Activated naive CD8-positive, alpha-beta T cell treated with anti-CD3 and anti-CD28 coated beads, Interleukin-2, amount 50 U/mL, for 16 hours (primary cell): Measurements from ENCODE around the gene TBC1D9B.
A peak's percentile ranks its signal among the peaks of the same experiment; 100 is the strongest.

ENCODE experiments used
- DNase-seq: peaks from one replicate; pipeline ENCODE4 v3.0.0-alpha.2; 2020; ENCODE audit warnings: low read depth, low spot score

Gene TBC1D9B

GRCh38 chr5:179907556-179908324, at the start of gene TBC1D9B:
TBC1D9B (minus strand) TSS chr5:179907897; CDS start chr5:179907821, 76 bp downstream.
- peak; percentile 23 for DNase-seq

- no peak for DNase-seq
These were observed 47.9 kb upstream of the TBC1D9B start for GRCh38 chr5:179955630-179956029.

- no peak for DNase-seq
These were observed 47.4 kb upstream of the TBC1D9B start for GRCh38 chr5:179955062-179955461.

- no peak for DNase-seq
These were observed 46.7 kb upstream of the TBC1D9B start for GRCh38 chr5:179954434-179954833.

- no peak for DNase-seq
These were observed 46.3 kb upstream of the TBC1D9B start for GRCh38 chr5:179953987-179954386.

GRCh38 chr5:179936976-179937681, 29.4 kb upstream of the TBC1D9B start:
- DNase-seq = no peak

GRCh38 chr5:179930788-179931473, 23.2 kb upstream of the TBC1D9B start:
- DNase-seq = no peak

GRCh38 chr5:179927824-179928223, 20.1 kb upstream of the TBC1D9B start:
- no peak for DNase-seq

- no peak for DNase-seq
These were observed 19.0 kb upstream of the TBC1D9B start for GRCh38 chr5:179926657-179927056.

GRCh38 chr5:179923436-179923835, 15.7 kb upstream of the TBC1D9B start:
- no peak for DNase-seq

- DNase-seq = no peak
These were observed 12.5 kb upstream of the TBC1D9B start for GRCh38 chr5:179920175-179920574.

GRCh38 chr5:179919487-179920060, 11.9 kb upstream of the TBC1D9B start:
- no peak for DNase-seq

- no peak for DNase-seq
These were observed 11.2 kb upstream of the TBC1D9B start for GRCh38 chr5:179918742-179919486.

GRCh38 chr5:179916523-179916922, 8.8 kb upstream of the TBC1D9B start:
- no peak for DNase-seq

GRCh38 chr5:179915406-179915935, 7.8 kb upstream of the TBC1D9B start:
- no peak for DNase-seq

GRCh38 chr5:179914032-179914755, 6.5 kb upstream of the TBC1D9B start:
- DNase-seq = no peak

GRCh38 chr5:179913461-179913860, 5.8 kb upstream of the TBC1D9B start:
- DNase-seq = no peak

GRCh38 chr5:179912951-179913350, 5.3 kb upstream of the TBC1D9B start:
- no peak for DNase-seq

- no peak for DNase-seq
These were observed 4.7 kb upstream of the TBC1D9B start for GRCh38 chr5:179912386-179912785.

- no peak for DNase-seq
These were observed 1.5 kb upstream of the TBC1D9B start for GRCh38 chr5:179909224-179909623.
